Sigmoid colon (tissue), 4 donors: ENCODE data around the gene FKBP7.

Source experiments
- CTCF ChIP-seq, 4 experiments: fragments of 450-650 bp in 3 of 4; fragments of 200-600 bp in 1 of 4; IDR thresholded peaks; one replicate each; pipeline ENCODE4 v1.5.1; 2016 to 2019; ENCODE audit warnings: antibody characterized with exemption in 4 of 4, mild to moderate bottlenecking in 3 of 4, moderate library complexity in 2 of 4
- POLR2A ChIP-seq, 2 donors: fragments of 450-650 bp; IDR thresholded peaks; one replicate each; pipeline ENCODE4 v1.6.1; 2016; ENCODE audit warnings: antibody characterized with exemption in 2 of 2, mild to moderate bottlenecking in 2 of 2, moderate library complexity in 2 of 2
- POLR2AphosphoS5 ChIP-seq, 4 donors: sonication (generic); formaldehyde crosslinking; IDR thresholded peaks; one replicate each; pipeline ENCODE4 v1.6.1; 2017; ENCODE audit warnings: antibody characterized with exemption in 4 of 4

GRCh38 chr2:178496049-178496448 lies 17.6 kb upstream of the FKBP7 start:
- TF ChIP-seq CTCF (IDR thresholded peaks at IDR 0.05) (no peak), POLR2AphosphoS5 (IDR thresholded peaks at IDR 0.05) (no peak), POLR2A (IDR thresholded peaks at IDR 0.05) (no peak)
